Duodenal mucosa (tissue), 2 donors: ENCODE results near the gene BRSK2.
"Not testable (repeated sequence)": the region's sequence is repeated elsewhere in the genome, so short reads cannot be mapped to it uniquely, and the experiment has no call there.

Experiments used
- H3K27ac ChIP-seq: one replicate; pipeline ENCODE4 v1.7.0; 2013; ENCODE audit warnings: low read depth, low read length
- H3K27me3 ChIP-seq, 2 donors: one replicate each; pipeline ENCODE4 v1.7.0; 2013; ENCODE audit warnings: low read length in 2 of 2, control low read depth in 1 of 2; ENCODE audit not compliant: insufficient read depth in 2 of 2, control insufficient read depth in 1 of 2
- H3K36me3 ChIP-seq, 2 donors: one replicate each; pipeline ENCODE4 v1.7.0; 2013; ENCODE audit warnings: low read length in 2 of 2, control low read depth in 1 of 2; ENCODE audit not compliant: insufficient read depth in 2 of 2, control insufficient read depth in 1 of 2
- H3K4me1 ChIP-seq, 2 donors: one replicate each; pipeline ENCODE4 v1.7.0; 2013; ENCODE audit warnings: low read length in 2 of 2, control low read depth in 1 of 2; ENCODE audit not compliant: insufficient read depth in 2 of 2, control insufficient read depth in 1 of 2
- H3K4me3 ChIP-seq, 2 donors: one replicate each; pipeline ENCODE4 v1.7.0; 2013; ENCODE audit warnings: low read length in 2 of 2, low read depth in 1 of 2
- H3K9ac ChIP-seq, 2 donors: one replicate each; pipeline ENCODE4 v1.7.0; 2013; ENCODE audit warnings: low read length in 2 of 2, low read depth in 1 of 2
- H3K9me3 ChIP-seq, 2 donors: one replicate each; pipeline ENCODE4 v1.7.0; 2013; ENCODE audit warnings: low read length in 2 of 2, control low read depth in 1 of 2; ENCODE audit not compliant: control insufficient read depth in 1 of 2

BRSK2 gene

DNA sequence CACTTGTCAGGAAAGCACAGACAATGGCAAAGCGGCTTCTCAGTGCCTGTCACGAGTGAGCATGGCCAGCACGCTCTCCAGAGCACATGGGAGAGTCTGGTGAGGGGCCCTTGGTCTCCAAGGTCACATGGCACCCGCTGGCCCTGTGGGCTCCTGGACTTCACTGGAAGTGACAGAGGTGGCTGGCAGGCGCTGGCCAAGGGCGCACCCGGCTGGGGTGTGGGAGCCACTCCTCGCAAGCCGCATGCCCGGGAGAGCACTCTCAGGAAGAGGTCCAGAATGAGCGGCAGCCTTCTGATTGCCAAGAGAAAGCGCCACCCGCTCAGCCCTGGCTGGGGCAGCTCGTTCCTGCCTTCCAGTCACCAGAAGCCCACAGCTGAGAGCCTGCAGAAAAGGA lies 114.0 kb downstream of the BRSK2 start:
- H3K4me3 ChIP-seq: no peak overlapping the region
- peaks cover 0 to 11% of the 10 kb centered on the region in 2 donors for H3K4me1 ChIP-seq
- no peak overlapping the region for H3K27ac ChIP-seq
- no peaks in the 10 kb centered on the region for H3K27me3 ChIP-seq
- peaks cover 7 to 10% of the 10 kb centered on the region in 2 donors for H3K36me3 ChIP-seq
- H3K9me3 ChIP-seq: no peaks in the 10 kb centered on the region
- no peak overlapping the region for H3K9ac ChIP-seq

DNA sequence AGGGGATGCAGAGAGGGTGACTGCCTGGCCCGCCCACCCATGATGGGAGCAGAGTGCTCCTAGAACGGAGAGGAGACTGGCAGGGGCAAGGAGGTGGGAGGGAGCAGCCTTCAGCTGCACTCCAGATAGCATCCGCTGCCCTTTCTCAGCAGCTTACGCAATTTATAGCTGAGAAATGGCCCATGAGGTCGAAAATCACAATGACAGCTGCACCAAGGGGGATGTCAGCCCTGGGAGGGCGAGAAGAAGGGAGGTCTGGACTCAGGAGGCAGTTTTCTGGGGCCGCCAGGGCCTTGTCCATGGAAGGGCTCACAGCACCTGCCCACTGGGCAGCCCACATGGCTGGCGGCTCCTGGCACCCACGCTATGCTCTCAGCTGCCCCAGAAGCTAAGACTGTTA lies 114.4 kb downstream of the BRSK2 start:
- H3K27ac ChIP-seq: no peak overlapping the region
- H3K4me3 ChIP-seq: no peak overlapping the region
- H3K27me3 ChIP-seq: no peaks in the 10 kb centered on the region
- peaks cover 0 to 11% of the 10 kb centered on the region in 2 donors for H3K4me1 ChIP-seq
- no peaks in the 10 kb centered on the region for H3K9me3 ChIP-seq
- no peak overlapping the region for H3K9ac ChIP-seq
- peaks cover 6 to 9% of the 10 kb centered on the region in 2 donors for H3K36me3 ChIP-seq

DNA sequence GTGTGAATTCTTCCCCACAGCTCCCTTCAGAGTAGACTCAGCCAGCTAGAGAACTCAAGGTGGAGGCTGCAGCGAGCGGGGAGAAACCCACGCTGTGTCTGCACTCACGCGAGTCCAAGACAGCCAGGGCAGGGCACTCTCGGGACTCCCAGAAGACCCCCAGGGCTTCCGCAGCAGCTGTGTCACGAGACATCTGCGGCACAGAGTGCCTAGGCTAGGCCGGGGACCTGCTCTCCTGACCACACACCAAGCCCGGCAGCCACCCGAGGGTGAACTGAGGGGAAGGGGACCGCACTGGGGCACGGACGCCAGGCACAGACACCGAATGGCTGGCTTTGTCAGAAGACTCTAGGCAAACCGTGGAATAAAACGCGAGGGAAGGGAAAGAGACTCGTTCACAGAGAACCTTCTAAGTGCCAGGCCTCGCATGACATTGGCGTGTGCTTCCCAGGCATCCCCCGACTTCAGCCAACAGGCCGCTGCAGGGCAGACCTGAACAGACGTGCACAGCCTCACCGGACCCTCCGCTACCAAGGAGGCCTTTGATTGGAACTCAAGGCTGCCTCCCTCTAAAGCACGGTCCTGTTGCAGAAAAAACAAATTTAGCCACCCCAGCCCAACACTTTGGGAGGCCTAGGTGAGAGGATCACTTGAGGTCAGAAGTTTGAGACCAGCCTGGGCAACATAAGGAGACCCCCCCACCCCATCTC lies 115.0 kb downstream of the BRSK2 start:
- H3K4me1 ChIP-seq: peaks cover 0 to 11% of the 10 kb centered on the region in 2 donors
- H3K27ac ChIP-seq: no peak overlapping the region
- H3K36me3 ChIP-seq: peaks cover under 1 to 3% of the 10 kb centered on the region in 2 donors
- H3K4me3 ChIP-seq: no peak overlapping the region
- no peaks in the 10 kb centered on the region for H3K27me3 ChIP-seq
- no peak overlapping the region for H3K9ac ChIP-seq
- no peaks in the 10 kb centered on the region for H3K9me3 ChIP-seq

DNA sequence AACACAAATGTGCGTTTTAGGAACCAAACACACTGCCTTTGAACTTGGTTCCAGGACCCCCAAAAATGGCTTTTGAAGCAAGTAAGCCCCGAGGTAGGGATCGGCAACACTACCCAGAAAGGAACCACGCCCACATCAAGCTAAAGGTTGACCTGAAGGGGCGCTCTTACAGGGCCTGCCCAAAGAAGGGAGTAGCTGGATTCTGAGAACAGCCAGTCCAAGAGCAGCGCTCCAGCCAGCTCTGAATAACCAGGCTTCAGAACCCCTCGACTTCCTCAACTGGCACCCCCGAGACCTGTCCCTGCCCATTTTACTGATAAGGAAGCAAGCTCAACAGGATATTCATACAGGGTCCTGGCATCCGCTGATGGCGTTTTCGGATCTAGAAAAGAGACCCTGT lies 115.7 kb downstream of the BRSK2 start:
- no peaks in the 10 kb centered on the region for H3K36me3 ChIP-seq
- no peak overlapping the region for H3K27ac ChIP-seq
- no peak overlapping the region for H3K4me3 ChIP-seq
- H3K9me3 ChIP-seq: no peaks in the 10 kb centered on the region
- H3K4me1 ChIP-seq: peaks cover 0 to 11% of the 10 kb centered on the region in 2 donors
- H3K27me3 ChIP-seq: no peaks in the 10 kb centered on the region
- H3K9ac ChIP-seq: no peak overlapping the region

DNA sequence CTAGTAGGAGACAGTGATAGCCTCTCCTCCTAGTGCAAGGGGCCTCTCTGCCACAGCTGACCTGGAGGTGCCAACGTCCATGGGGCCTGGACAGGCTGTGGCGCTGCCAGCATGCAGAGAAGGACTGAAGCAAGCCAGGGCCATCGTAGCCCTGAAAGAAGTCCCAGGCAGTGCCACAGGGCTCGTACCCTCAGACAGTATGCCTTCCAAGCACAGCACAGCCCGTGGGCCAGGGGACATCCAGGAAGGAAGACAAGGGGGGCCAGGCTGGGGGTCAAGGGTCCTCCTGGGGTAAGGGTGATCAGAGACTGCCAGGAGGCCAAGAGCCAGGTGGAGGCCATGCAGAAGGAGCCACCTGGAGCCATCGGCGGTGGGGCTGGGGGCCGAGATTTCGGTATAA lies 117.2 kb downstream of the BRSK2 start:
- Histone ChIP-seq H3K36me3 (no peaks in the 10 kb centered on the region), H3K4me1 (peaks cover 0 to 11% of the 10 kb centered on the region in 2 donors), H3K9me3 (no peaks in the 10 kb centered on the region), H3K27me3 (no peaks in the 10 kb centered on the region), H3K9ac (no peak overlapping the region), H3K4me3 (no peak overlapping the region), H3K27ac (no peak overlapping the region)

DNA sequence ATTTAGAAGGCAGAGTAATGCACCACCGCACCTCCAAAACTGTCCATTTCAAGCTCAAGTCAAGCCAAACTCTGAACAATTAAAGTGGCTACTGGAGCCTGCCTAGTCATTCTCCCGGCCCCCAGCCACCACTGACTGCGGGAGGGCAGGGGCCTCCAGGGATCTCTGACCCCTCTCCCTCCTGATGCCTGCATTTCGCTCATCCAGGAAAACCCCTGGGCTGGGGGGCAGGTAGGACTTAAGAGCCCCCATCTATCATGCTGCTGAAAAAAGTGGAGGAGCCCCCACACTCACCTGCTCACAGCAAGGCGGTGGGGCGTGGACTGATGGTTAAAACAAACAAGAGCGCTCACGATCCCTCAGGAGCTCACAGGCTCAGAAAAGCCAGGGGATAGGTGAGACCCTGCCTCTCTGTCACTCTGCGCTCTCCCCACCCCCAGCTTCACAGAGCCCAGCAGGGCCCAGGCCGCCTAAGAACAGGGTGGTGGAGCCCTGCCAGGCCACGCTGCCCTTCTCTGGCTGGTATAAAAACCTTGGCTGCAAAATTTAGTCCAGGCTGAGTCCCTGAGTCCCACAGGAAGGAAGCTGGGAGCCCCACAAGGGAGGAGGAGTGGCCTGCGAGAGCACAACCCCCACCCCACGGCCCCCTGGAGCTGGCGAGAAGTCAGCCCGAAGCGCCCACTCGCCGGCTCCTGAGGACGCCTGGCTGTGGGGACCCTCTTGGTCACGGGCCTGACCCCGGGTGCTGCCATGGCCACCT lies 117.8 kb downstream of the BRSK2 start:
- H3K9ac ChIP-seq: no peak overlapping the region

DNA sequence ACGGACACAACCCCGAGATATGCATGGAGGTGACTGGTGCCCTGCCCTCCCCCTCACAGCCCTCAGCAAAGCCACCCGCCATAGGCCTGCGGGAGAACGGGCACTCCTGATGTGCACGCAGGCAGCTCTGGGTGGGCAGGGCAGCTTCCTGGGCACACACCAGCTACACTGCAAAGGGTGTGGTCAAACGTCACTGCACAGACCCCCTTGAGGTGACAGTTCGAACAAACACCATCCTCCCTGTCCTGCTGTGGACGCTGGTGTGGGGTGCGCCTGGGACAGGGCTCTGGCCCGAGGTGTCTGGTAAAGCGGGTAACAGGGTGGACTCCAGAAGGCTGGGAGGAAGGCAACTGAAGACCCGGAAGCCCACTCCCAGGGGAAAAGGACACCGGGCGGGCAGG lies 118.8 kb downstream of the BRSK2 start:
- Histone ChIP-seq H3K27me3 (no peaks in the 10 kb centered on the region), H3K4me1 (peaks cover 0 to 2% of the 10 kb centered on the region in 2 donors), H3K9ac (no peak overlapping the region), H3K36me3 (no peaks in the 10 kb centered on the region), H3K4me3 (no peak overlapping the region), H3K27ac (no peak overlapping the region), H3K9me3 (no peaks in the 10 kb centered on the region)

More for the DNA sequence above, 117.8 kb downstream of the BRSK2 start:
- no peak overlapping the region for H3K4me3 ChIP-seq
- H3K36me3 ChIP-seq: no peaks in the 10 kb centered on the region
- no peak overlapping the region for H3K27ac ChIP-seq
- no peaks in the 10 kb centered on the region for H3K9me3 ChIP-seq
- H3K4me1 ChIP-seq: peaks cover 0 to 11% of the 10 kb centered on the region in 2 donors
- H3K27me3 ChIP-seq: no peaks in the 10 kb centered on the region

DNA sequence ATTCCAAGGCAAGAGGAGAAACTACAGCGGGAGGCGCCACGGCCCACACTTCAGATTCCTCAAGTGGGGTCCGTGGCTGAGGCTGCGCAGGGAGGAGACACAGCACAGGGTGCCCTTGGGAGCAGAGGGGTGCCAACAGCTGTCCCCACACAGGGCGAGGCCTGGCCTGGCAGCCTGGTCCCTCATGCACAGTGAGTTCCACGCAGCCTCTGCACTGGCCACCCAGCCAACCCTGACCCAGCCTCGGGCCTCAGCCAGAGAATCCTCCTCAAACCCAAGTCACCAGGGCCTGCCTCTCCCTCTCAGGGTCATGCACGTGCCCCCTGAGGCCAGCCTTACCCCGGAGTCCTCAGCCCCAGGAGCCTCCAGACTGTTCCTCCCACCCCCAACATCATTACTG lies 119.3 kb downstream of the BRSK2 start:
- H3K27me3 ChIP-seq: no peaks in the 10 kb centered on the region
- H3K36me3 ChIP-seq: no peaks in the 10 kb centered on the region
- no peak overlapping the region for H3K9ac ChIP-seq
- H3K4me1 ChIP-seq: no peaks in the 10 kb centered on the region
- H3K9me3 ChIP-seq: no peaks in the 10 kb centered on the region
- no peak overlapping the region for H3K27ac ChIP-seq
- H3K4me3 ChIP-seq: no peak overlapping the region

DNA sequence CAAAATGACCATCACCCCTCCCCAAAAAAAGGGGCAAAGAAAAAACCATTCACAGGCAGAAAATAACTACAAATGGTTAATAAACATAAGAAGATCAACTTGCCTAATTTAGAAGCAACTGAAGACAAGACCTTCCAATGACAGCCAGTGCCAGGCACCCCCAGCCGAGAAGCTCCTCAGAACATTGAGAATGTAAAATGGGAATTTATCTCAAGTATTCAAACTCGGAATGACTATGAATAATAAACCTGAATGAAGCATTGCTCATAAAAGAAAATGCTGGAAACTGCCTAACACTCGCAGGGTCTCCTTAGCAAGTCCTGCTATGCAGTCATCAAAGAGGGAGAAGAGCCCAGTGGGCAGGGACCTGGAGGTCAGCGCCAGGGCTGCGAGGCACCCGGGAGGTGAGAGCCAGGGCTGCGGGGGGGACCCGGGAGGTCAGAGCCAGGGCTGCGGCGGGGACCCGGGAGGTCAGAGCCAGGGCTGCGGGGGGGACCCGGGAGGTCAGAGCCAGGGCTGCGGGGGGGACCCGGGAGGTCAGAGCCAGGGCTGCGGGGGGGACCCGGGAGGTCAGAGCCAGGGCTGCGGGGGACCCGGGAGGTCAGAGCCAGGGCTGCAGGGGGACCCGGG lies 120.0 kb downstream of the BRSK2 start:
- Histone ChIP-seq H3K9me3 (no peaks in the 10 kb centered on the region), H3K27me3 (no peaks in the 10 kb centered on the region), H3K27ac (no peak overlapping the region), H3K4me3 (no peak overlapping the region), H3K9ac (no peak overlapping the region), H3K36me3 (no peaks in the 10 kb centered on the region), H3K4me1 (no peaks in the 10 kb centered on the region)

DNA sequence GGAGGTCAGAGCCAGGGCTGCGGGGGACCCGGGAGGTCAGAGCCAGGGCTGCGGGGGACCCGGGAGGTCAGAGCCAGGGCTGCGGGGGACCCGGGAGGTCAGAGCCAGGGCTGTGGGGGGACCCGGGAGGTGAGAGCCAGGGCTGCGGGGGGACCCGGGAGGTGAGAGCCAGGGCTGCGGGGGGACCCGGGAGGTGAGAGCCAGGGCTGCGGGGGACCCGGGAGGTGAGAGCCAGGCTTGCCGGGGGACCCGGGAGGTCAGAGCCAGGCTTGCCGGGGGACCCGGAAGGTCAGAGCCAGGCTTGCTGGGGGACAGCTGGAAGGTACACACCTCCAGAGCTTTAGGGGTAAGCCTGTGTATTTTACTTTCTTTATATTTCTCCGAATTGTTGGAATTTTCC lies 120.6 kb downstream of the BRSK2 start:
- not testable (repeated sequence) for H3K4me1 ChIP-seq, H3K27me3 ChIP-seq, H3K4me3 ChIP-seq, H3K27ac ChIP-seq, H3K36me3 ChIP-seq, H3K9ac ChIP-seq, H3K9me3 ChIP-seq
